Measurements from ENCODE around the gene NCR1.
"Not testable (repeated sequence)": the region's sequence is repeated elsewhere in the genome, so short reads cannot be mapped to it uniquely, and the experiment has no call there.

DNA sequence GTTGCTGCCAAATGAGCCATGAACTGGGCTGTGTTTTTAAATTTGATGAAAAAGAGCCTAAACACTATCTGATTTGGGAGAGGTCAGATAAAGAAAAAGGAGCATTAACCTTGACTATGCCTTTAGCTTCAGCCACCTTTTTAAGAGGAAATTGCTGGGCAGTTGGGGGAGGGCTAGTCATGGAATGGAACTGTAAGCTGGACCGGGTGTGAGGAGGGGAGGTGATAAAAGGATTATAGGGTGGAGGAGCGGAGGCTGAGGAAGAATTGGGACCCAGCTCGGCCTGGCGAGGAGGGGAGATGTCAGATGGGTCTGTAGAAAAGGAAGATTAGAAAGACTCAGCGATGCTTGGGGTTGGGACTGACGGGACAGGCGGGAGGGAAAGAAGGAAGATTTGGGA is 7.3 kb upstream of the NCR1 start:
- TF ChIP-seq RARB (CRISPR knock-in tag; IDR thresholded peaks at IDR 0.05) = not testable (repeated sequence)
- TF ChIP-seq, protein P1, sequence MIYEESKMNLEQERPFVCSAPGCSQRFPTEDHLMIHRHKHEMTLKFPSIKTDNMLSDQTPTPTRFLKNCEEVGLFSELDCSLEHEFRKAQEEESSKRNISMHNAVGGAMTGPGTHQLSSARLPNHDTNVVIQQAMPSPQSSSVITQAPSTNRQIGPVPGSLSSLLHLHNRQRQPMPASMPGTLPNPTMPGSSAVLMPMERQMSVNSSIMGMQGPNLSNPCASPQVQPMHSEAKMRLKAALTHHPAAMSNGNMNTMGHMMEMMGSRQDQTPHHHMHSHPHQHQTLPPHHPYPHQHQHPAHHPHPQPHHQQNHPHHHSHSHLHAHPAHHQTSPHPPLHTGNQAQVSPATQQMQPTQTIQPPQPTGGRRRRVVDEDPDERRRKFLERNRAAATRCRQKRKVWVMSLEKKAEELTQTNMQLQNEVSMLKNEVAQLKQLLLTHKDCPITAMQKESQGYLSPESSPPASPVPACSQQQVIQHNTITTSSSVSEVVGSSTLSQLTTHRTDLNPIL (CRISPR knock-in tag; IDR thresholded peaks at IDR 0.05; ENCODE audit: low read depth) = not testable (repeated sequence)

All from SK-N-SH treated with all-trans-retinoic acid at 6 μM for 48 hours (cell line).